K562 (cell line): ENCODE data around the gene SNX4.

Experiments used
- ATF6 ChIP-seq: sonication (generic); formaldehyde crosslinking; IDR thresholded peaks from 2 replicates; pipeline ENCODE4 v1.4.0; 2020; ENCODE audit warnings: mild to moderate bottlenecking, missing genetic modification reagents
- CAMTA2 ChIP-seq: fragments of 250-450 bp; sonication (Bioruptor Pico); conservative IDR thresholded peaks from 2 replicates; pipeline ENCODE4 v1.5.1; 2022
- CHD2 ChIP-seq: IDR thresholded peaks from 2 replicates; pipeline ENCODE4 v1.6.1; 2011; ENCODE audit warnings: low read depth, low read length
- CTCF ChIP-seq, 3 experiments: IDR thresholded peaks in 2 of 3; conservative IDR thresholded peaks in 1 of 3; 2 replicates each; pipeline ENCODE4 v1.5.1; 2011 to 2012; ENCODE audit warnings: low read length in 3 of 3, mild to moderate bottlenecking in 3 of 3, control low read depth in 2 of 3, improper control_type of control experiment in 1 of 3, inconsistent platforms in 1 of 3, low read depth in 1 of 3, mixed read lengths in 1 of 3, moderate library complexity in 1 of 3; ENCODE audit not compliant: insufficient read depth in 2 of 3
- MED1 ChIP-seq: sonication (generic); formaldehyde crosslinking; IDR thresholded peaks from 2 replicates; pipeline ENCODE4 v1.8.1; 2023; ENCODE audit warnings: missing genetic modification reagents, borderline replicate concordance
- REST ChIP-seq, 2 experiments: fragments of 450-650 bp; formaldehyde crosslinking in 1 of 2; IDR thresholded peaks; 2 replicates each; pipeline versions ENCODE4 v1.4.0 to v1.6.1; 2014 to 2020; ENCODE audit warnings: mild to moderate bottlenecking in 2 of 2, borderline replicate concordance in 1 of 2, low read depth in 1 of 2
- TAF1 ChIP-seq: IDR thresholded peaks from 2 replicates; pipeline ENCODE4 v1.6.1; 2011; ENCODE audit warnings: mild to moderate bottlenecking, low read length, moderate library complexity; ENCODE audit not compliant: insufficient read depth, control insufficient read depth, severe bottlenecking; ENCODE audit errors: extremely low read depth
- ZBTB26 ChIP-seq: fragments of 450-650 bp; formaldehyde crosslinking; IDR thresholded peaks from 2 replicates; pipeline ENCODE4 v1.4.0; 2022; ENCODE audit warnings: missing genetic modification characterization

GRCh38 chr3:125556314-125556713 is 36.3 kb upstream of the SNX4 start:
- TF ChIP-seq TAF1, result no peak
- TF ChIP-seq CAMTA2 (CRISPR knock-in tag), result no peak
- TF ChIP-seq ZBTB26 (CRISPR knock-in tag), result no peak
- TF ChIP-seq CHD2, result no peak
- no peak for TF ChIP-seq REST (IDR thresholded peaks at IDR 0.05; ENCODE audit: borderline replicate concordance)
- TF ChIP-seq REST (CRISPR knock-in tag; IDR thresholded peaks at IDR 0.05; ENCODE audit: low read depth), result no peak
- TF ChIP-seq MED1 (CRISPR knock-in tag), result no peak
- TF ChIP-seq ATF6, result no peak
- TF ChIP-seq CTCF (IDR thresholded peaks at IDR 0.05 in 2 of 3, conservative IDR thresholded peaks at IDR 0.05 in 1 of 3; ENCODE audit: insufficient read depth in 2 of 3, low read depth in 1 of 3, low read length in 3 of 3), result no peak
